Rectal smooth muscle tissue (tissue), 1 donor: ENCODE results near the gene ZNF800.

ENCODE experiments used
- H3K27ac ChIP-seq: one replicate; pipeline ENCODE4 v1.7.0; 2013; ENCODE audit warnings: low read depth, low read length, inconsistent platforms
- H3K27me3 ChIP-seq: one replicate; pipeline ENCODE4 v1.7.0; 2013; ENCODE audit warnings: low read length; ENCODE audit not compliant: control insufficient read depth, insufficient read depth
- H3K36me3 ChIP-seq: one replicate; pipeline ENCODE4 v1.7.0; 2013; ENCODE audit warnings: low read length; ENCODE audit not compliant: control insufficient read depth, insufficient read depth
- H3K4me1 ChIP-seq: one replicate; pipeline ENCODE4 v1.7.0; 2013; ENCODE audit warnings: low read length; ENCODE audit not compliant: control insufficient read depth, insufficient read depth
- H3K4me3 ChIP-seq: one replicate; pipeline ENCODE4 v1.7.0; 2013; ENCODE audit warnings: low read length
- H3K9ac ChIP-seq: one replicate; pipeline ENCODE4 v1.7.0; 2013; ENCODE audit warnings: low read length

The ZNF800 gene

DNA sequence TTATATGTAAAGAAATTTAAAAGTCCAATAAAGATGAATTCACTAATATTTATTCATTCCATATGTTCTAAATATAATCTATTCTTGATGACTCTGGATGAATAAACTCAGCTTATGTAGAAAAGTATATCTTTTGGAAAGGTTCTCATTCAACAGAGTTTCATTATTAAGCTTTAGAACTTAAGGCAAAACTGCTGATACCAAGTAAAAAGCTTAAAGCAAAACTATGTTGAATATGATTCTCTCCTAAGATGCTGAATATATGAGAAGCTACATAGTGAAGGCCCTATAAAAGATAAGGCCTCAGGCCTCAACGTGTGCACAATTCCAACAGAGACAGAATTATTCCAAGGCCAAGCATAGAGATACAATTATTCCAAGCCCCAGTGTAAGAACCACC lies 30.8 kb downstream of the ZNF800 start:
- no peaks in the 10 kb centered on the region for H3K36me3 ChIP-seq
- H3K27me3 ChIP-seq: no peaks in the 10 kb centered on the region
- no peak overlapping the region for H3K27ac ChIP-seq
- no peaks in the 10 kb centered on the region for H3K4me1 ChIP-seq
- no peak overlapping the region for H3K9ac ChIP-seq
- no peak overlapping the region for H3K4me3 ChIP-seq

DNA sequence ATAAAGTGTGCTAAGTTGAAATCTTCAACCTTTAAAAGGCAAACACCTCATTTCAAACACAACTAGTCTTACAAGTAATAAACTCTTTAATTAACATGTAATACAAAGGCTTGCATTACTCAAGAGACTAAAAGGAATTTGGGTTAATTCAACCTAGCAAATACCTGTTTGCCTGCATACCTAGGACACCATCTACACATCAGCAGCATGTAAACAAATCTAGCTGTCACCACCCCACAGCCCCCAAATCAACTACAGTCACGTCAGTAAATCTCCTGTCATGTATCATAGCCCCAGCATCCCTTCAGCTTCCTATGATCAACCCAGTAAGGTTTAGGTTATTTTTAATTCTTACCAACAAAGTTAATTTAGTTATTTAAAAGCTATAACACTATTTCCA lies 33.5 kb downstream of the ZNF800 start:
- Histone ChIP-seq H3K4me3 (no peak overlapping the region), H3K27ac (no peak overlapping the region), H3K36me3 (no peaks in the 10 kb centered on the region), H3K4me1 (no peaks in the 10 kb centered on the region), H3K27me3 (no peaks in the 10 kb centered on the region), H3K9ac (no peak overlapping the region)

DNA sequence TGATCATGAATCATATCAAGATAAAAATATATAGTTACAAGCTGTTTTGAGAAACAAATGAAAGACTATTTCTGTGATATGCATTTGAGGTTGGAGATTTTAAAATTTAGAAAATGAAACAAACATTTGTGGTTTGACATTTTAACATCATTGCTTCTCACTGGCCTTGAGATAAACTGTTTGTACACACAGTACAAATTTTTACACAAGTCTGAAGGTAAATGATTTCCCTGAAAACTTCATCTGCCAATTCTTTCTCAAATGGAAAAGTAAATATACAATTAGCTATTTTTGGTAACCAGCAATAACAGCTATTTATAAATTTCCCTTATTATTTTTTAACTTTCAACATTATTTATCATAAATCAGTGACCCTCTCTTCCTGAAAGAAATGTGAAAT lies 38.6 kb downstream of the ZNF800 start:
- no peak overlapping the region for H3K4me3 ChIP-seq
- H3K27ac ChIP-seq: no peak overlapping the region
- H3K36me3 ChIP-seq: no peaks in the 10 kb centered on the region
- no peaks in the 10 kb centered on the region for H3K4me1 ChIP-seq
- no peaks in the 10 kb centered on the region for H3K27me3 ChIP-seq
- H3K9ac ChIP-seq: no peak overlapping the region

DNA sequence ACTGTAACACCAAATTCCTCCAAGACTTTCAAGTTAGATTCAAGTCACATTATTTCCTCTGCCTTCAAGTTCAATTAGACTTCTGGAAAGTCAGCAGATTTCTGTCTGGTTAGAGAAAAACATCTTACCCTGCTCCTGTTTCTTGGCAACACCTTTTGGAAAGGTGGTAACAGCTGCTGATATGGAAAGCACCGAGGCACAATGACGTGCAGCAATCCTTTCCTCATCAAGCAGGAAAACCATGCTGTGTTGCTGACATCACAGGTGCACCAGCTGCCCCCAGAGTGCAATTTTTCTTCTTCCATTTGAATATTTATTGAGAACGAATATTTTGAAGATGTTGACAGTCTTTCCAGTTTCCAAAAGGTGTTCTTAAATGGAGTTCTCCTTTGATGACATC lies 41.9 kb downstream of the ZNF800 start:
- Histone ChIP-seq H3K27me3 (no peaks in the 10 kb centered on the region), H3K27ac (no peak overlapping the region), H3K36me3 (no peaks in the 10 kb centered on the region), H3K4me3 (no peak overlapping the region), H3K9ac (no peak overlapping the region), H3K4me1 (no peaks in the 10 kb centered on the region)

DNA sequence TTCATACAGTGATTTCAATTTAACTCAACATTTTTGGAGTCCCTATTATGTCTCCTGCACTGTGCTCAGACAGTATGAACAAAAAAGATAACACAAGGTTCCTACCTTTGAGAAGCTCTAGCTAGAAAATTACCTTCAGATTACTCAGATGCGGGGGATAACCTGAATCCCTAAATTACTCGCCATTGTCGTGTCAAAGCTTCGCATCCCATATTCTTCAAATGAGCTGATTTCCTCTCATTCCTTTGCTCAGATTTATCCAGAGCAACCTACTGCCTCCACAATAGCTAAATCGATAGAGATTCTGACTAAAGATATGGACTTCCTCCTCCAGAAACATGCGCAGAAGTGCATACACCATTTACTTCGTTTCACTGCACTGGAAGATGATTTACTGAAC lies 42.6 kb downstream of the ZNF800 start:
- no peaks in the 10 kb centered on the region for H3K27me3 ChIP-seq
- no peaks in the 10 kb centered on the region for H3K36me3 ChIP-seq
- no peaks in the 10 kb centered on the region for H3K4me1 ChIP-seq
- H3K4me3 ChIP-seq: no peak overlapping the region
- H3K9ac ChIP-seq: no peak overlapping the region
- no peak overlapping the region for H3K27ac ChIP-seq

DNA sequence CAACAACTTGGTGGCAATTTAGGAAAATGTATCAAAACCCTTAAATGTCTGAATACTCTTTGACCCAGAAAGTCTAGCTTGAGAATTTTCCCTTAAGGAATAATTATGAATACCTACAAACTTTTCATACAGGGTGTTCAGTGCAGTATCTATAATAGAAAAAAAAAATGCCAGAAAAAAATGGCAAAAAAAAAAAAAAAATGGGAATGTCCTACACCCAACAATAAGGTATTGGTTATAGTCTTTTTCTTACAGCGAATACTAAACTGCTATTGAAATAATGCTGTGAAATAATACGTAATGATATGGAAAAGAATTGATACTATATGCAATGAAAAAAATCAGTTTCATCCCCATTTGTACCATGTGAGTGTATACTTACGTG lies 44.3 kb downstream of the ZNF800 start:
- H3K4me3 ChIP-seq: peak overlapping the region; percentile 34
- no peak overlapping the region for H3K9ac ChIP-seq
- no peaks in the 10 kb centered on the region for H3K4me1 ChIP-seq
- H3K27me3 ChIP-seq: no peaks in the 10 kb centered on the region
- H3K36me3 ChIP-seq: no peaks in the 10 kb centered on the region
- H3K27ac ChIP-seq: no peak overlapping the region

DNA sequence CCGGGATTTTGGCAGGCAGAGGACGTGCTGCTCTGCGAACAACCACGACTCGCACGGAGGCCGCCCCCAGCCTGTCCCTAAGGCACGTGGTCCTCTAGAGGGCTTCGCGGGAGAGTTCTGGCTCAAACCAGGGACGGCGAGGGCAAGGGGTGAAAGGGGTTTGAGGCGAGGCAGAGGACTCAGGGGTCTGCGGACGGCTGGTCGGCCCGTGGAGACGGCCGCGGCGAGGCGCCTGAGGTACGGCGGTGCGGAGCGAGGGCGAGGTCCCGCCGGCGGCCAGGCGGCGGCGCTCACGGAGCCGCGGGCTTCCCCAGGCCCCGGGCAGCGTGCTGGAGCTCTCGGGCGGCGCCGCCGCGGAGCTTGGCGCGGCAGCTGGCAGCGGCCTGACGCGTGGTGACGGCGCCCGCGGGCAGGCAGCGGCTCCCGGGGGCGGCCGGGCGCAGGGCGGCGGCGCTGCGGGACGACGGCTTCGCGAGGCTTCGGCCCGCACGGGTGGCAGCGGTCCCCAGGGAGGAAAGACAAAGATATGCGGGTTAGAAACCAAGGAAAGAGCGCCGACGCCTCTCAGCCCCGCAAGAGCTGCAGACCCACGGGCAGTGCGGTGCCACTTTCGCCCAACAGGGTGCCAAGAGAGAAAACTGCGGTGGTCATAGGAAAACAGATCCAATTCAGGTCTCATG lies 44.8 kb downstream of the ZNF800 start:
- H3K4me3 ChIP-seq: peak overlapping the region; percentile 59
- H3K27me3 ChIP-seq: no peaks in the 10 kb centered on the region
- no peaks in the 10 kb centered on the region for H3K4me1 ChIP-seq
- H3K36me3 ChIP-seq: no peaks in the 10 kb centered on the region
- peak overlapping the region; percentile 39 for H3K9ac ChIP-seq
- no peak overlapping the region for H3K27ac ChIP-seq

DNA sequence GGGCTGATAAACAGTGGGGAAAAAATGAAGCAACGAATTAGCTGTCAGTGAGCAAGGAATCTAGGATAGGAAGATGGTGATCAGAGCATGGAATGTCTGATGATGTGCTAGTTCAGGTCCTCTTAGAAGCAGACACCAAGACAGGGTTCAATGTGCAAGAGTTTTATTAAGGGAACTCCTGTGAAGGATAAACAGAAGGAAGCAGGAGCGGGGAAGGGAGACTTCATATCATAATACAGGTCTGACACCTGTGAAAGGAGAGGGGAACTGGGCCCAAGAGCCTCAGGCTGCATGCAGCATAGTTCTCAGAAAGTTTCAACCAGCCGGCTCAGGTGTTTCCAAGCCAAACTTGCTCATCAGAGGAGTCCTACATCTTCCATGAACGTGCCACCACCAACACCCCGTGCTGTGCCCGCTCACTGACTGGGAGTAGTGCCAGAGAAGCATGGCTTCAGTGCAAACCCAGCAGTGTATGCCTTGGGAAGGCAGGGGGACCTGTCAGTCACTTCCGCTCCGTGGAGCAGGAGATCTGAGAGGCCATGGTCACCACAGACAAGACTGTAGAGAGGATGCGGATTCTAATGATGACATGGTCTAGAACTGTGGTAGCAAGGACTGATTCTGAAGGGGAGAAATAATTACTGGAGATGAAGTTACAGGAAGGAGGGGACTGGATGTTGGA lies 45.8 kb downstream of the ZNF800 start:
- H3K4me3 ChIP-seq: no peak overlapping the region
- H3K9ac ChIP-seq: no peak overlapping the region
- H3K4me1 ChIP-seq: no peaks in the 10 kb centered on the region
- no peaks in the 10 kb centered on the region for H3K27me3 ChIP-seq
- H3K36me3 ChIP-seq: no peaks in the 10 kb centered on the region
- H3K27ac ChIP-seq: no peak overlapping the region

DNA sequence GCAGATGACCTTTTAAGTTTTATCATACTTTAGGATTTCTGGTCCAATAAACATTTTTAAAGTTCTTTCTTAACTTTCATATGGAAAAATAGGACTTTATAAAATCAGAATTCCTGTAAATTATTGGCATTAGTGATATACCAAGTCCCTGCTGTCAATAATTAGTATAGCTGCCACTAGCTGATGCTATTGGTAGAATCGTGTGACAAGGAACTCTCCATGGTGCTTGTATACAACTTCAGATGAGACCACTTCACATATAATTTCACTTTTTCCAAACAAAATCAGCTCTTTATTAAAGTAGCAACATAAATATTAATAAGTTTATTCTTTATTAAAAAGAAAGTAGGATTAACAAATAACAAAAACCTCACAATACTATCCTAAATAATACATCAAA lies 49.9 kb downstream of the ZNF800 start:
- Histone ChIP-seq H3K36me3 (no peaks in the 10 kb centered on the region), H3K4me1 (no peaks in the 10 kb centered on the region), H3K27ac (no peak overlapping the region), H3K27me3 (no peaks in the 10 kb centered on the region), H3K4me3 (no peak overlapping the region), H3K9ac (no peak overlapping the region)

DNA sequence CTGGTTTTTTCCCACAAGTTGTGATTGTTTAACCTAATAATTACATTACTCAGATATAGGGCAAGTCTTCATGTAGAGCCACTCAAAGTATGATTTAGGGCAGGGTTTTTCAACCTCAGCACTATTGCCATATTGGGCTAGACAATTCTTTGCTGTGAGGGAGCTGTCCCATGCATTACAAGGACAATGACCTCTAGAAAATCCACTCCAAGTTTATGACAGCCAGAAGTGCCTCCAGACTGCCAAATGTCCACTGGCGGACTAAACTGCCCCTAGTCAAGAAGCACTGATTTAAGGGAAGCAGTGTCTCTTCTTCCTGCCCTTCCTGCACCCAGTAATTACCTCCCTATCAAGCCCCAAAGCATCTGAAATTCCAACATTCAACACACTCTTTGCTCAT lies 54.4 kb downstream of the ZNF800 start:
- no peak overlapping the region for H3K27ac ChIP-seq

DNA sequence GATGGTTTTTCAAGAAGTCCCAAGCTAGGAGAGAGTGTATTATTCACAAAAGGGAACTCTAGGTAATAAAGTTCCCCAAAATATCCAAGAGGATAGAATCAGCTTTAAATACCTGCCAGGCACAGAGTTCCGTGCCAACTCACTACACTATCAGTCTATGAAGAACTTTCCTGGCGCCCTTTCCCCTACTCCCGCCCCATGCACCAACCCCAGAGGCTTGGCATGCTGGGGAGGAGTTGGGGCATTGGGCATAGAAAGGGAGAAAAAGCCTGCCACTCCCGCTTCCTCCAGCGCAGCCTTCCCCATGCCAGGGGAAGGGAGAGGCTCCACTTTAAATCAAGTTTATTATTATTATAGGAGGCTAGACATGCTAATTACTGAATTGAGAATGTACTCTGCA lies 54.9 kb downstream of the ZNF800 start:
- H3K4me1 ChIP-seq: no peaks in the 10 kb centered on the region
- H3K36me3 ChIP-seq: no peaks in the 10 kb centered on the region
- H3K27me3 ChIP-seq: no peaks in the 10 kb centered on the region
- H3K27ac ChIP-seq: no peak overlapping the region
- H3K9ac ChIP-seq: no peak overlapping the region
- H3K4me3 ChIP-seq: no peak overlapping the region

More for the DNA sequence above, 54.4 kb downstream of the ZNF800 start:
- no peak overlapping the region for H3K4me3 ChIP-seq
- H3K4me1 ChIP-seq: no peaks in the 10 kb centered on the region
- H3K27me3 ChIP-seq: no peaks in the 10 kb centered on the region
- H3K36me3 ChIP-seq: no peaks in the 10 kb centered on the region
- H3K9ac ChIP-seq: no peak overlapping the region

DNA sequence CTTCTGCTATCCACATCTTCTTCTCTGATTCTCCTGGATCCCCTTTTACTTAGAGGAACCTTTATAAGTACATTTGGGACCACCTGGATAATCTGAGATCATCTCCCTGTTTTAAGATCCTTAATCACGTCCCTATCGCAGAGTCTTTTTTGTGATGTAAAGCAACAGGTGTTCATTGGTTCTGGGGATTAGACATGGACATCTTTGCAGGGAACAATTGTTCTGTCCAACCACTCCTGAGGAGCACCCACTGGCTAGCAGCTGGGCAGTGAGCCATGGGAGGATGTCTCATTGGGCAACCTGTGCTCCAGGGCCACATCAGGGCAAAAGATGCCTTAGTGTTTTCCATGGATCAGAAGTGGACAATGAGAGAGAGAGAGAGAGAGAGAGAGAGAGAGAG lies 56.0 kb downstream of the ZNF800 start:
- Histone ChIP-seq H3K4me3 (no peak overlapping the region), H3K9ac (no peak overlapping the region), H3K36me3 (no peaks in the 10 kb centered on the region), H3K27ac (no peak overlapping the region), H3K4me1 (no peaks in the 10 kb centered on the region), H3K27me3 (no peaks in the 10 kb centered on the region)

DNA sequence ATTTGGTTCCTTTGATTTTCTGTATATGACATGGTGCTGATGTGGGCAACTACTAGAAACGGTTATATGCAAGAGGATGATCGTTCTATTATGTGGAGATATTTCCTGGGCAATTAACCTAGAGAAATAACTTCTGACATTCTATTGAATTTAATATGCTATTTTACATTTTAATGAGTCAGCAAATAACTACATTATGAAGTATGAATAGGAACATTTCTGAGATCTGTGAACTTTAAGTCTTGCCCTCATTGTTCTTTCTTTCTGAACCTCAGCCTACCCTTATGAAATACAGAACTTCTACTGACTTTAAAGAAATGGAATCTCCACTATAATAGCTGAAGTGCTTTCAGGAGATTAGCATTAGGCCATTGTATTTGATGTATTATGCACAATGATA lies 59.6 kb downstream of the ZNF800 start:
- Histone ChIP-seq H3K36me3 (no peaks in the 10 kb centered on the region), H3K27ac (no peak overlapping the region), H3K4me3 (no peak overlapping the region), H3K27me3 (no peaks in the 10 kb centered on the region), H3K4me1 (no peaks in the 10 kb centered on the region), H3K9ac (no peak overlapping the region)
